ENCODE measurements around the gene SLC25A38.

- TF ChIP-seq CTCF (conservative IDR thresholded peaks at IDR 0.05; ENCODE audit: low read depth in 2 of 2) = no peak
- TF ChIP-seq EZH2 (IDR thresholded peaks at IDR 0.05; ENCODE audit: low read depth, unreplicated experiment) = no peak
- TF ChIP-seq ZNF114 (CRISPR knock-in tag; IDR thresholded peaks at IDR 0.05) = no peak
- TF ChIP-seq ETS1 (IDR thresholded peaks at IDR 0.05) = no peak
- no peak for TF ChIP-seq CREB1 (CRISPR knock-in tag; IDR thresholded peaks at IDR 0.05; ENCODE audit: low read depth)
Observed at GRCh38 chr3:39376959-39377634, 6.1 kb upstream of the SLC25A38 start.
